Esophagus squamous epithelium (tissue), 4 donors: ENCODE results near the gene CRISP3.

ENCODE experiments used
- POLR2A ChIP-seq, 4 donors: fragments of 450-650 bp; IDR thresholded peaks; one replicate each; pipeline ENCODE4 v1.6.1; 2017; ENCODE audit warnings: antibody characterized with exemption in 4 of 4, mild to moderate bottlenecking in 4 of 4, moderate library complexity in 3 of 4
- TF ChIP-seq, protein P1 (sequence below), 6 experiments: fragments of 450-650 bp in 4 of 6; fragments of 200-600 bp in 2 of 6; sonication (generic) in 2 of 6; IDR thresholded peaks; one replicate each; pipeline ENCODE4 v1.5.1; 2016 to 2019; ENCODE audit warnings: antibody characterized with exemption in 6 of 6, mild to moderate bottlenecking in 4 of 6, moderate library complexity in 4 of 6

DNA sequence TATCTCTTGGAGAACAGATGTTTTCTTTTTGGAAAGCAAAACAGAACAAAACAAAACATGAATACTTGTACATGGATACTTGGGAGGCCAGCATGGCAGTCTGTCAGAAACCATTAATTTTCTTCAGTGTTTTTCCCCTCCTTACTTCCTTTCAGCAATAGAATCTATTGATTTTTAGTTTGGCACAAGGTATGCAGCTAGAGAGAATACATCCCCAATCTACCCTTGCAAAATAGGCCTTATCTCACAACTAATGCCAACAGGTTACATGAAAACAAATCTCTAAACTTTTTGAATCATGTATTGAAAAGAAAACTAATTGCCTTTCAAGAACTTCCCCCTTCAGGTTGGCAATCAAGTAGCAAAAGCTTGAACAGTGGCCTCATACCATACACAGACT, 40.1 kb upstream of the CRISP3 start:
- TF ChIP-seq, protein P1, sequence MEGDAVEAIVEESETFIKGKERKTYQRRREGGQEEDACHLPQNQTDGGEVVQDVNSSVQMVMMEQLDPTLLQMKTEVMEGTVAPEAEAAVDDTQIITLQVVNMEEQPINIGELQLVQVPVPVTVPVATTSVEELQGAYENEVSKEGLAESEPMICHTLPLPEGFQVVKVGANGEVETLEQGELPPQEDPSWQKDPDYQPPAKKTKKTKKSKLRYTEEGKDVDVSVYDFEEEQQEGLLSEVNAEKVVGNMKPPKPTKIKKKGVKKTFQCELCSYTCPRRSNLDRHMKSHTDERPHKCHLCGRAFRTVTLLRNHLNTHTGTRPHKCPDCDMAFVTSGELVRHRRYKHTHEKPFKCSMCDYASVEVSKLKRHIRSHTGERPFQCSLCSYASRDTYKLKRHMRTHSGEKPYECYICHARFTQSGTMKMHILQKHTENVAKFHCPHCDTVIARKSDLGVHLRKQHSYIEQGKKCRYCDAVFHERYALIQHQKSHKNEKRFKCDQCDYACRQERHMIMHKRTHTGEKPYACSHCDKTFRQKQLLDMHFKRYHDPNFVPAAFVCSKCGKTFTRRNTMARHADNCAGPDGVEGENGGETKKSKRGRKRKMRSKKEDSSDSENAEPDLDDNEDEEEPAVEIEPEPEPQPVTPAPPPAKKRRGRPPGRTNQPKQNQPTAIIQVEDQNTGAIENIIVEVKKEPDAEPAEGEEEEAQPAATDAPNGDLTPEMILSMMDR (IDR thresholded peaks at IDR 0.05) = no peak
- no peak for TF ChIP-seq POLR2A (IDR thresholded peaks at IDR 0.05)
